ENCODE measurements around the gene RECK. TPM values are rescaled to one million over a fixed set of nuclear protein-coding genes. Genes with fewer than 3 reads are reported as not detected.

Gene RECK
- total RNA-seq, 4 donors from 2014 or later = 15.6 to 24.1 (median 18.7) TPM

DNA sequence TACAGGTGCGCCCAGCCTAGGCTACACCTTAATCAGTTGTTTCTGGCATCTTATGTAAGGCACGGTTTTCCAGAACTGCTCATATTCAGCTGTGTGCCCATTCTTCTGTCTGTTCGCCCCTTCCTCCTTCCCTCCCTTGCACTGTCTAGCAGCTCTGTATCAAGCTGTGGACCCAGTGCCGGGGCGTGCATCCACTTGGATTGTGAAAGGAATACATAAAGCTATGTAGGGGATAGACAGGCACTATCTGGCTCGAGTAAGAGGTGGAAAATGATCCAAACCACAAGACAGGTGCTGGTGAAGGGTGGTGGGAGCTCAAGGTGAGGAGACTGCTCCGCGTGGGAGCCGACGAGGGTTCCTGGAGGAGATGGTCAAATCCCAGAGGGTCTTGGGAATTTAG, 101.8 kb downstream of the RECK start:
- Histone ChIP-seq H3K4me3 (no peak overlapping the region), H3K27ac (no peak overlapping the region), H3K27me3 (no peaks in the 10 kb centered on the region), H3K36me3 (no peaks in the 10 kb centered on the region), H3K4me1 (peaks cover 0 to 61% (median 29%) of the 10 kb centered on the region in 4 donors), H3K9me3 (no peaks in the 10 kb centered on the region)
- TF ChIP-seq POLR2A (IDR thresholded peaks at IDR 0.05) (no peak), EP300 (IDR thresholded peaks at IDR 0.05) (no peak), CTCF (IDR thresholded peaks at IDR 0.05) (no peak)
- no peak for DNase-seq (ENCODE audit: low spot score in 2 of 2)
- WGBS, 2 donors = 95 to 98% methylated on average over 10 of the region's 10 CpGs

GRCh38 chr9:36138901-36139300, 102.2 kb downstream of the RECK start:
- TF ChIP-seq POLR2A (IDR thresholded peaks at IDR 0.05) (no peak), EP300 (IDR thresholded peaks at IDR 0.05) (no peak), CTCF (IDR thresholded peaks at IDR 0.05) (no peak)
- no peaks in the 10 kb centered on the region for H3K27me3 ChIP-seq
- H3K36me3 ChIP-seq = no peaks in the 10 kb centered on the region
- H3K9me3 ChIP-seq = no peaks in the 10 kb centered on the region
- 96 to 97% methylated on average over 5 of the region's 5 CpGs for WGBS, 2 donors
- no peak for DNase-seq (ENCODE audit: low spot score in 2 of 2)
- H3K4me3 ChIP-seq = no peak overlapping the region
- H3K4me1 ChIP-seq = peaks cover 0 to 61% (median 29%) of the 10 kb centered on the region in 4 donors
- no peak overlapping the region for H3K27ac ChIP-seq

- peaks cover 0 to 61% (median 29%) of the 10 kb centered on the region in 4 donors for H3K4me1 ChIP-seq
- H3K9me3 ChIP-seq = no peaks in the 10 kb centered on the region
- H3K27me3 ChIP-seq = no peaks in the 10 kb centered on the region
- H3K36me3 ChIP-seq = peaks cover 0 to 6% (median 0%) of the 10 kb centered on the region in 3 donors
- no peak overlapping the region for H3K4me3 ChIP-seq
- WGBS, 2 donors = 75 to 79% methylated on average over 11 of the region's 11 CpGs
- H3K27ac ChIP-seq = peak overlapping the region in 3 of 4 donors; percentile 24 to 60 (median 52)
- no peak for DNase-seq (ENCODE audit: low spot score in 2 of 2)
- TF ChIP-seq POLR2A (IDR thresholded peaks at IDR 0.05) = no peak
- TF ChIP-seq EP300 (IDR thresholded peaks at IDR 0.05) = peak in 1 of 2 donors; percentile 30
These were observed 103.7 kb downstream of the RECK start for GRCh38 chr9:36140086-36141084.

- H3K9me3 ChIP-seq = peaks cover 0 to 6% (median 0%) of the 10 kb centered on the region in 4 donors
- 60 to 75% methylated on average over 4 of the region's 4 CpGs for WGBS, 2 donors
- peaks cover 0 to 11% (median 0%) of the 10 kb centered on the region in 3 donors for H3K36me3 ChIP-seq
- peaks cover 0 to 52% (median 26%) of the 10 kb centered on the region in 4 donors for H3K4me1 ChIP-seq
- peak in 1 of 5 experiments; percentile 8 for TF ChIP-seq CTCF (IDR thresholded peaks at IDR 0.05)
- no peak for TF ChIP-seq EP300 (IDR thresholded peaks at IDR 0.05)
- TF ChIP-seq POLR2A (IDR thresholded peaks at IDR 0.05) = no peak
- DNase-seq (ENCODE audit: low spot score in 2 of 2) = no peak
- H3K4me3 ChIP-seq = no peak overlapping the region
- H3K27me3 ChIP-seq = no peaks in the 10 kb centered on the region
- H3K27ac ChIP-seq = peak overlapping the region in 1 of 4 donors; percentile 52
These were observed 104.6 kb downstream of the RECK start for GRCh38 chr9:36141288-36141687.

GRCh38 chr9:36141761-36142160, 105.0 kb downstream of the RECK start:
- Histone ChIP-seq H3K4me1 (peaks cover 0 to 50% (median 26%) of the 10 kb centered on the region in 4 donors), H3K9me3 (peaks cover 0 to 6% (median 0%) of the 10 kb centered on the region in 4 donors), H3K27ac (peak overlapping the region in 1 of 4 donors; percentile 69), H3K27me3 (no peaks in the 10 kb centered on the region), H3K36me3 (peaks cover 0 to 11% (median 0%) of the 10 kb centered on the region in 3 donors), H3K4me3 (no peak overlapping the region)
- 90 to 92% methylated on average over 7 of the region's 7 CpGs for WGBS, 2 donors
- TF ChIP-seq CTCF (IDR thresholded peaks at IDR 0.05) = no peak
- TF ChIP-seq POLR2A (IDR thresholded peaks at IDR 0.05) = no peak
- no peak for TF ChIP-seq EP300 (IDR thresholded peaks at IDR 0.05)
- DNase-seq (ENCODE audit: low spot score in 2 of 2) = no peak

Measured in tibial nerve (tissue), 4 donors.